ENCODE data around the gene TTC7B.
A peak's percentile ranks its signal among the peaks of the same experiment; 100 is the strongest.

The TTC7B gene

GRCh38 chr14:90511252-90511651 is 305.0 kb downstream of the TTC7B start:
- no peak for DNase-seq (ENCODE audit: low spot score)

- DNase-seq (ENCODE audit: low spot score) = no peak
Measured at GRCh38 chr14:90510159-90510558, 306.1 kb downstream of the TTC7B start.

GRCh38 chr14:90509403-90509802 is 306.8 kb downstream of the TTC7B start:
- DNase-seq (ENCODE audit: low spot score) = no peak

- no peak for DNase-seq (ENCODE audit: low spot score)
Measured at GRCh38 chr14:90508536-90509254, 307.5 kb downstream of the TTC7B start.

GRCh38 chr14:90508036-90508435 is 308.2 kb downstream of the TTC7B start:
- no peak for DNase-seq (ENCODE audit: low spot score)

- DNase-seq (ENCODE audit: low spot score) = no peak
Measured at GRCh38 chr14:90507428-90507827, 308.8 kb downstream of the TTC7B start.

GRCh38 chr14:90506748-90507147 is 309.5 kb downstream of the TTC7B start:
- DNase-seq (ENCODE audit: low spot score) = no peak

- no peak for DNase-seq (ENCODE audit: low spot score)
Measured at GRCh38 chr14:90505531-90505930, 310.7 kb downstream of the TTC7B start.

GRCh38 chr14:90504643-90505042 is 311.6 kb downstream of the TTC7B start:
- no peak for DNase-seq (ENCODE audit: low spot score)

GRCh38 chr14:90503582-90503981 is 312.6 kb downstream of the TTC7B start:
- no peak for DNase-seq (ENCODE audit: low spot score)

GRCh38 chr14:90502760-90503159 is 313.5 kb downstream of the TTC7B start:
- DNase-seq (ENCODE audit: low spot score) = no peak

- DNase-seq (ENCODE audit: low spot score) = no peak
Measured at GRCh38 chr14:90500665-90501370, 315.4 kb downstream of the TTC7B start.

- DNase-seq (ENCODE audit: low spot score) = no peak
Measured at GRCh38 chr14:90499908-90500664, 316.1 kb downstream of the TTC7B start.

- DNase-seq (ENCODE audit: low spot score) = no peak
Measured at GRCh38 chr14:90499121-90499520, 317.1 kb downstream of the TTC7B start.

- DNase-seq (ENCODE audit: low spot score) = no peak
Measured at GRCh38 chr14:90498198-90498597, 318.0 kb downstream of the TTC7B start.

- peak; percentile 2 for DNase-seq (ENCODE audit: low spot score)
Measured at GRCh38 chr14:90496379-90496778, 319.9 kb downstream of the TTC7B start.

GRCh38 chr14:90495357-90496276 is 320.6 kb downstream of the TTC7B start:
- peak; percentile 78 for DNase-seq (ENCODE audit: low spot score)

GRCh38 chr14:90491911-90492531 is 324.2 kb downstream of the TTC7B start:
- peak; percentile 8 for DNase-seq (ENCODE audit: low spot score)

- DNase-seq (ENCODE audit: low spot score) = peak; percentile 25
Measured at GRCh38 chr14:90491221-90491885, 324.9 kb downstream of the TTC7B start.

- DNase-seq (ENCODE audit: low spot score) = peak; percentile 4
Measured at GRCh38 chr14:90490720-90491050, 325.5 kb downstream of the TTC7B start.

Data from AG20443 (cell line).